HCT116 (cell line): ENCODE measurements around the gene TEP1. TPM values are rescaled to one million over a fixed set of nuclear protein-coding genes. Genes with fewer than 3 reads are reported as not detected.

Experiments
- ATAC-seq: fragments of 200-7000 bp; cut with Tn5 transposase; 2 replicates; pipeline ENCODE4 v1.9.1; 2020; ENCODE audit warnings: mild to moderate bottlenecking, moderate library complexity
- BruUV-seq: library from RNA; stranded (reverse); fragments of 400-500 nt; replicated peaks from 2 replicates; lab custom pipeline; 2021; lab: Mats Ljungman, UMichigan
- CTCF ChIA-PET: fragments of 300-600 bp; sonication (Branson Sonifier 250); formaldehyde crosslinking; loops from one replicate; lab custom pipeline; 2021; ENCODE audit warnings: antibody characterized with exemption; lab: Charles Lee
- POLR2A ChIA-PET: fragments of 300-600, 350-600 bp; sonication (Branson Sonifier 250); formaldehyde crosslinking; loops from one replicate; lab custom pipeline; 2021; ENCODE audit warnings: antibody characterized with exemption; lab: Charles Lee
- RAD21 ChIA-PET, 2 experiments: fragments of 300-600 bp; sonication (Branson Sonifier 250); formaldehyde crosslinking; loops; one replicate each; lab custom pipeline; 2023; ENCODE audit warnings: low total read pairs in 2 of 2; ENCODE audit not compliant: uncharacterized antibody in 2 of 2, unreplicated experiment in 2 of 2, low non-redundant PET in 1 of 2; lab: Charles Lee
- DNase-seq: peaks from one replicate; pipeline ENCODE4 v3.0.0-alpha.2; 2010; ENCODE audit warnings: low read depth, low spot score
- H2AFZ ChIP-seq: fragments of 200-600 bp; shearing (Covaris generic), sonication (generic); 2 replicates; pipeline ENCODE4 v1.6.1; 2017; ENCODE audit warnings: low read depth, mixed run types, mixed read lengths, antibody characterized with exemption, low read length; ENCODE audit not compliant: poor library complexity, severe bottlenecking
- H3K27ac ChIP-seq: 2 replicates; pipeline ENCODE4 v1.5.1; 2012; ENCODE audit warnings: low read depth, low read length
- H3K27me3 ChIP-seq: fragments of 200-600 bp; sonication (generic); 2 replicates; pipeline ENCODE4 v1.6.1; 2016; ENCODE audit warnings: mixed run types, low read length, mixed read lengths; ENCODE audit not compliant: insufficient read depth
- H3K36me3 ChIP-seq, 2 experiments: fragments of 200-500 bp in 1 of 2; fragments of 200-600 bp in 1 of 2; sonication (Bioruptor generic) in 1 of 2; sonication (generic) in 1 of 2; 2 replicates each; pipeline versions ENCODE4 v1.5.1 to v1.6.1; 2014 to 2016; ENCODE audit warnings: low read length in 2 of 2, inconsistent platforms in 1 of 2, mixed read lengths in 1 of 2, mixed run types in 1 of 2; ENCODE audit not compliant: insufficient read depth in 2 of 2, control insufficient read depth in 1 of 2
- H3K4me1 ChIP-seq, 2 experiments: fragments of 200-600 bp in 1 of 2; sonication (generic) in 1 of 2; 2 replicates each; pipeline versions ENCODE4 v1.5.1 to v1.6.1; 2012 to 2017; ENCODE audit warnings: low read length in 2 of 2, inconsistent platforms in 1 of 2, mild to moderate bottlenecking in 1 of 2, mixed read lengths in 1 of 2, mixed run types in 1 of 2, moderate library complexity in 1 of 2; ENCODE audit not compliant: insufficient read depth in 2 of 2, control insufficient read depth in 1 of 2
- H3K4me2 ChIP-seq: fragments of 200-600 bp; sonication (generic); 2 replicates; pipeline ENCODE4 v1.6.1; 2017; ENCODE audit warnings: mixed run types, low read length, mixed read lengths
- H3K4me3 ChIP-seq, 2 experiments: fragments of 200-600 bp in 1 of 2; sonication (generic) in 1 of 2; replicated peaks in 1 of 2; 2 replicates each; pipeline ENCODE4 v1.5.1; 2011 to 2016; ENCODE audit warnings: low read length in 2 of 2, control low read depth in 1 of 2, low read depth in 1 of 2, mild to moderate bottlenecking in 1 of 2, mixed read lengths in 1 of 2, mixed run types in 1 of 2
- H3K79me2 ChIP-seq: fragments of 200-600 bp; sonication (generic); 2 replicates; pipeline ENCODE4 v1.6.1; 2017; ENCODE audit warnings: mild to moderate bottlenecking, mixed run types, low read length, moderate library complexity, mixed read lengths; ENCODE audit not compliant: insufficient read depth
- H3K9ac ChIP-seq: fragments of 200-600 bp; sonication (generic); 2 replicates; pipeline ENCODE4 v1.6.1; 2016; ENCODE audit warnings: low read length, mixed read lengths
- H3K9me2 ChIP-seq: fragments of 200-600 bp; sonication (generic), shearing (Covaris generic); 2 replicates; pipeline ENCODE4 v1.6.1; 2017; ENCODE audit warnings: mixed run types, mild to moderate bottlenecking, moderate library complexity; ENCODE audit not compliant: insufficient read depth
- H3K9me3 ChIP-seq, 2 experiments: fragments of 200-500 bp in 1 of 2; fragments of 200-600 bp in 1 of 2; sonication (Bioruptor generic) in 1 of 2; sonication (generic) in 1 of 2; 2 replicates each; pipeline ENCODE4 v1.6.1; 2014 to 2017; ENCODE audit warnings: low read length in 2 of 2, mixed read lengths in 2 of 2, inconsistent platforms in 1 of 2, low read depth in 1 of 2, mild to moderate bottlenecking in 1 of 2, mixed run types in 1 of 2, moderate library complexity in 1 of 2; ENCODE audit not compliant: control insufficient read depth in 1 of 2, insufficient read depth in 1 of 2
- H4K20me1 ChIP-seq: fragments of 200-600 bp; sonication (generic), shearing (Covaris generic); 2 replicates; pipeline ENCODE4 v1.6.1; 2017; ENCODE audit warnings: mixed run types, mild to moderate bottlenecking, moderate library complexity; ENCODE audit not compliant: insufficient read depth
- ATF3 ChIP-seq: IDR thresholded peaks from 2 replicates; pipeline ENCODE4 v1.6.1; 2012
- CEBPB ChIP-seq: IDR thresholded peaks from 2 replicates; pipeline ENCODE4 v1.6.1; 2012; ENCODE audit warnings: low read depth
- CTCF ChIP-seq, 3 experiments: fragments of 200-600 bp in 1 of 3; sonication (generic) in 1 of 3; IDR thresholded peaks in 2 of 3; conservative IDR thresholded peaks in 1 of 3; 2 replicates each; pipeline ENCODE4 v1.5.1; 2012 to 2017; ENCODE audit warnings: low read depth in 2 of 3, low read length in 2 of 3, antibody characterized with exemption in 1 of 3, borderline replicate concordance in 1 of 3, control low read depth in 1 of 3, mild to moderate bottlenecking in 1 of 3, mixed read lengths in 1 of 3, mixed run types in 1 of 3, moderate library complexity in 1 of 3; ENCODE audit not compliant: insufficient read depth in 1 of 3
- EGR1 ChIP-seq: IDR thresholded peaks from 2 replicates; pipeline ENCODE4 v1.6.1; 2012; ENCODE audit warnings: low read depth
- ELF1 ChIP-seq: IDR thresholded peaks from 2 replicates; pipeline ENCODE4 v1.6.1; 2012; ENCODE audit warnings: low read depth, borderline replicate concordance
- EZH2 ChIP-seq: fragments of 200-600 bp; sonication (generic); IDR thresholded peaks from 2 replicates; pipeline ENCODE4 v1.6.1; 2017; ENCODE audit warnings: antibody characterized with exemption, mixed run types
- JUND ChIP-seq: IDR thresholded peaks from 2 replicates; pipeline ENCODE4 v1.6.1; 2012
- POLR2A ChIP-seq: IDR thresholded peaks from 2 replicates; pipeline ENCODE4 v1.7.0; 2011; ENCODE audit warnings: borderline replicate concordance; ENCODE audit not compliant: insufficient read depth, insufficient read length; ENCODE audit errors: extremely low read depth
- POLR2AphosphoS5 ChIP-seq: IDR thresholded peaks from 2 replicates; pipeline ENCODE4 v1.6.1; 2011; ENCODE audit warnings: mild to moderate bottlenecking, low read depth, low read length, moderate library complexity
- REST ChIP-seq: IDR thresholded peaks from 2 replicates; pipeline ENCODE4 v1.6.1; 2012; ENCODE audit warnings: low read depth
- SIN3A ChIP-seq: IDR thresholded peaks from 2 replicates; pipeline ENCODE4 v1.6.1; 2012; ENCODE audit warnings: low read depth
- SRF ChIP-seq: IDR thresholded peaks from 2 replicates; pipeline ENCODE4 v1.6.1; 2012; ENCODE audit warnings: low read depth
- TCF7L2 ChIP-seq: IDR thresholded peaks from 2 replicates; pipeline ENCODE4 v1.7.0; 2011; ENCODE audit warnings: borderline replicate concordance, inconsistent platforms; ENCODE audit not compliant: insufficient read depth, insufficient read length; ENCODE audit errors: extremely low read depth
- YY1 ChIP-seq: IDR thresholded peaks from 2 replicates; pipeline ENCODE4 v1.6.1; 2011; ENCODE audit warnings: low read length, low read depth, moderate library complexity, mild to moderate bottlenecking; ENCODE audit not compliant: insufficient replicate concordance; ENCODE audit errors: extremely low read depth
- ZBTB33 ChIP-seq: IDR thresholded peaks from 2 replicates; pipeline ENCODE4 v1.6.1; 2011; ENCODE audit warnings: mild to moderate bottlenecking, low read length, moderate library complexity; ENCODE audit not compliant: insufficient replicate concordance; ENCODE audit errors: extremely low read depth
- ZFX ChIP-seq: fragments of 450-650 bp; IDR thresholded peaks from 2 replicates; pipeline ENCODE4 v1.6.1; 2017
- intact Hi-C: fragments of 100-400 bp; cut with micrococcal nuclease; formaldehyde crosslinking; loops from 2 replicates; pipeline ENCODE4 v1.10.0; 2022
- total RNA-seq: library from RNA; stranded (reverse); gene quantifications from one replicate; pipeline ENCODE4 v1.2.1, GENCODE V29; 2021; ENCODE audit not compliant: unreplicated experiment

Gene TEP1
- total RNA-seq, 1 experiment from 2014 or later: 22.4 TPM

- H3K4me1 ChIP-seq: peaks cover 24 to 36% of the 10 kb centered on the region in 2 experiments
Measured at GRCh38 chr14:20403521-20403920, 9.8 kb downstream of the TEP1 start.

More at GRCh38 chr14:20403521-20403920, 9.8 kb downstream of the TEP1 start:
- DNase-seq: no peak
- TF ChIP-seq ELF1: no peak
- TF ChIP-seq SIN3A: no peak
- no peak for TF ChIP-seq YY1
- TF ChIP-seq ZFX: no peak
- TF ChIP-seq ZBTB33: no peak
- TF ChIP-seq EZH2: no peak
- TF ChIP-seq REST: no peak
- no peak for TF ChIP-seq EGR1
- TF ChIP-seq POLR2A: no peak
- no peak for TF ChIP-seq TCF7L2
- TF ChIP-seq JUND: no peak
- no peak for TF ChIP-seq SRF
- TF ChIP-seq CEBPB: no peak
- no peak for TF ChIP-seq ATF3
- no peak for TF ChIP-seq CTCF (IDR thresholded peaks at IDR 0.05 in 2 of 3, conservative IDR thresholded peaks at IDR 0.05 in 1 of 3; ENCODE audit: borderline replicate concordance in 1 of 3, insufficient read depth in 1 of 3, low read depth in 2 of 3, low read length in 2 of 3)
- TF ChIP-seq POLR2AphosphoS5: no peak
- Histone ChIP-seq H2AFZ (no peak overlapping the region), H4K20me1 (no peaks in the 10 kb centered on the region), H3K79me2 (no peaks in the 10 kb centered on the region), H3K9me3 (no peaks in the 10 kb centered on the region), H3K9ac (no peak overlapping the region), H3K36me3 (peaks cover 28 to 30% of the 10 kb centered on the region in 2 experiments), H3K27ac (no peak overlapping the region), H3K4me2 (no peak overlapping the region), H3K27me3 (no peaks in the 10 kb centered on the region), H3K9me2 (no peaks in the 10 kb centered on the region), H3K4me3 (no peak overlapping the region)
- ATAC-seq: no peak
- RAD21 ChIA-PET: no interaction called here
- POLR2A ChIA-PET: interaction anchor here (1.0 kb wide), 1 partner anchor 52 kb away, joined by 3 read pairs; the partner anchor contains the start of gene APEX1
- intact Hi-C loops: no loop called here
- CTCF ChIA-PET: interaction anchor here (3.1 kb wide), 1 partner anchor 12 kb away, joined by 18 read pairs; no protein-coding TSS in a partner anchor
- no TSS peak for BruUV-seq
